B cell (primary cell): ENCODE results near the gene NRROS. TPM values are rescaled to one million over a fixed set of nuclear protein-coding genes. Genes with fewer than 3 reads are reported as not detected.

Experiments used
- ATAC-seq: fragments of 200-7000 bp; cut with Tn5 transposase; one replicate; pipeline ENCODE4 v1.10.0; 2021; ENCODE audit warnings: low read depth, mild to moderate bottlenecking, moderate number of reproducible peaks, moderate library complexity
- CTCF ChIA-PET: fragments of 350-600 bp; sonication (Branson Sonifier 250); formaldehyde crosslinking; loops from one replicate; lab custom pipeline; 2021; ENCODE audit warnings: antibody characterized with exemption, inconsistent platforms; lab: Charles Lee
- POLR2A ChIA-PET: fragments of 350-600 bp; sonication (Branson Sonifier 250); formaldehyde crosslinking; loops from one replicate; lab custom pipeline; 2021; ENCODE audit warnings: antibody characterized with exemption; lab: Charles Lee
- DNase-seq: peaks from one replicate; pipeline ENCODE4 v3.0.0; 2013
- H2AFZ ChIP-seq: 2 replicates; pipeline ENCODE4 v1.6.1; 2012; ENCODE audit warnings: mild to moderate bottlenecking, low read depth, low read length; ENCODE audit not compliant: insufficient read depth, poor library complexity, severe bottlenecking
- H3K27ac ChIP-seq, 2 donors: 1 replicate in 1 of 2; 2 replicates in 1 of 2; pipeline ENCODE4 v1.5.1; 2012 to 2013; ENCODE audit warnings: low read length in 2 of 2, mild to moderate bottlenecking in 2 of 2, moderate library complexity in 1 of 2
- H3K27me3 ChIP-seq, 4 experiments: fragments of 200-600 bp in 1 of 4; sonication (generic) in 1 of 4; replicated peaks in 1 of 4; 1 replicate in 2 of 4; 2 replicates in 2 of 4; pipeline versions ENCODE4 v1.6.1 to v1.7.0; 2013 to 2016; ENCODE audit warnings: low read length in 3 of 4, mild to moderate bottlenecking in 2 of 4, mixed read lengths in 1 of 4, moderate library complexity in 1 of 4; ENCODE audit not compliant: insufficient read depth in 4 of 4, control insufficient read depth in 3 of 4; ENCODE audit errors: control extremely low read depth in 1 of 4
- H3K36me3 ChIP-seq, 2 experiments: replicated peaks in 1 of 2; 1 replicate in 1 of 2; 2 replicates in 1 of 2; pipeline versions ENCODE4 v1.6.1 to v1.7.1; 2013; ENCODE audit warnings: low read length in 1 of 2; ENCODE audit not compliant: insufficient read depth in 2 of 2, control insufficient read depth in 1 of 2; ENCODE audit errors: control extremely low read depth in 1 of 2, extremely low read depth in 1 of 2
- H3K4me1 ChIP-seq, 2 donors: fragments of 200-600 bp in 1 of 2; sonication (generic) in 1 of 2; 1 replicate in 1 of 2; 2 replicates in 1 of 2; pipeline versions ENCODE4 v1.5.1 to v1.6.1; 2013 to 2017; ENCODE audit warnings: low read length in 2 of 2; ENCODE audit not compliant: control insufficient read depth in 2 of 2, insufficient read depth in 2 of 2
- H3K4me2 ChIP-seq: replicated peaks from 2 replicates; pipeline ENCODE3; 2012; ENCODE audit warnings: mild to moderate bottlenecking, low read depth, low read length; ENCODE audit not compliant: poor library complexity, severe bottlenecking
- H3K4me3 ChIP-seq, 5 experiments: fragments of 200-600 bp in 1 of 5; sonication (generic) in 1 of 5; 1 replicate in 3 of 5; 2 replicates in 2 of 5; pipeline versions ENCODE4 v1.5.1 to v1.7.0; 2011 to 2016; ENCODE audit warnings: low read length in 4 of 5, mild to moderate bottlenecking in 4 of 5, low read depth in 2 of 5, control low read depth in 1 of 5, moderate library complexity in 1 of 5; ENCODE audit not compliant: insufficient read depth in 1 of 5; ENCODE audit errors: control extremely low read depth in 1 of 5, extremely low read depth in 1 of 5
- H3K79me2 ChIP-seq: fragments of 200-600 bp; sonication (generic); one replicate; pipeline ENCODE4 v1.6.0; 2016; ENCODE audit warnings: low read length; ENCODE audit not compliant: control insufficient read depth, insufficient read depth
- H3K9ac ChIP-seq: fragments of 200-600 bp; sonication (generic); 2 replicates; pipeline ENCODE4 v1.6.1; 2017; ENCODE audit warnings: mild to moderate bottlenecking, low read length, moderate library complexity
- H3K9me3 ChIP-seq, 3 donors: one replicate each; pipeline versions ENCODE4 v1.6.1 to v1.7.1; 2013; ENCODE audit warnings: low read length in 2 of 3; ENCODE audit not compliant: control insufficient read depth in 2 of 3, insufficient read depth in 1 of 3; ENCODE audit errors: control extremely low read depth in 1 of 3
- H4K20me1 ChIP-seq: 2 replicates; pipeline ENCODE4 v1.6.0; 2012; ENCODE audit warnings: mild to moderate bottlenecking, low read length; ENCODE audit not compliant: insufficient read depth, control insufficient read depth, poor library complexity, severe bottlenecking
- H3K27ac Mint-ChIP-seq: one replicate; pipeline ENCODE4 v1.8.0; 2021; ENCODE audit warnings: mixed read lengths
- H3K27me3 Mint-ChIP-seq: one replicate; pipeline ENCODE4 v1.8.0; 2021; ENCODE audit warnings: mixed read lengths
- H3K4me1 Mint-ChIP-seq: one replicate; pipeline ENCODE4 v1.8.0; 2021; ENCODE audit warnings: mixed read lengths
- H3K4me3 Mint-ChIP-seq: one replicate; pipeline ENCODE4 v1.8.0; 2021; ENCODE audit warnings: mixed read lengths
- H3K9me3 Mint-ChIP-seq: one replicate; pipeline ENCODE4 v1.8.0; 2022; ENCODE audit warnings: mixed read lengths; ENCODE audit not compliant: insufficient read depth
- CTCF ChIP-seq: fragments of 200-600 bp; IDR thresholded peaks from one replicate; pipeline ENCODE4 v1.8.0; 2022; ENCODE audit warnings: antibody characterized with exemption, mild to moderate bottlenecking
- EZH2 ChIP-seq: IDR thresholded peaks from 2 replicates; pipeline ENCODE4 v1.6.1; 2012; ENCODE audit warnings: borderline replicate concordance, low read depth, mild to moderate bottlenecking, moderate library complexity, low read length; ENCODE audit not compliant: insufficient read depth, poor library complexity, severe bottlenecking
- WGBS: methylation state at CpG from one replicate; pipeline ENCODE4 v1.1.5; 2013; ENCODE audit warnings: missing lambda C conversion rate; ENCODE audit not compliant: insufficient coverage; 5-methylcytosine and 5-hydroxymethylcytosine counted together
- intact Hi-C: fragments of 100-400 bp; cut with micrococcal nuclease; formaldehyde crosslinking; loops from one replicate; pipeline ENCODE4 v1.10.0; 2022
- polyA plus RNA-seq: library from polyadenylated mRNA; depleted of rRNA; stranded (reverse); fragments of >200 nt; gene quantifications from 2 replicates; pipeline ENCODE4 v1.2.3, GENCODE V29; 2012
- total RNA-seq, 2 donors: library from RNA; stranded (reverse); fragments of 120-200 nt in 1 of 2; gene quantifications; 1 replicate in 1 of 2; 2 replicates in 1 of 2; pipeline versions ENCODE4 v1.2.3 to v1.2.4, GENCODE V29; 2013 to 2022

NRROS gene
- total and polyA plus RNA-seq, 2 donors (not counting 1 experiment from before 2014, with no cell fraction given), result 40.1 to 87.9 TPM

GRCh38 chr3:196609343-196609775, 30.1 kb upstream of the NRROS start:
- Histone ChIP-seq H3K4me2 (peak overlapping the region; percentile 65), H3K27ac (peak overlapping the region in 1 of 2 donors; percentile 15), H3K9me3 (peaks cover 0 to 6% (median 0%) of the 10 kb centered on the region in 3 donors), H3K4me3 (peak overlapping the region in 2 of 5 experiments; percentile 5 to 11), H4K20me1 (no peaks in the 10 kb centered on the region), H3K36me3 (no peaks in the 10 kb centered on the region), H3K79me2 (no peaks in the 10 kb centered on the region), H3K9ac (peak overlapping the region; percentile 2), H3K27me3 (no peaks in the 10 kb centered on the region), H2AFZ (no peak overlapping the region), H3K4me1 (peaks cover 8 to 12% of the 10 kb centered on the region in 2 donors)
- 0% methylated on average over 1 of the region's 5 CpGs for WGBS
- peak overlapping the region; percentile 70 for H3K4me3 Mint-ChIP-seq
- no peaks in the 10 kb centered on the region for H3K27me3 Mint-ChIP-seq
- H3K4me1 Mint-ChIP-seq, result peaks cover 15% of the 10 kb centered on the region
- ChIA-PET CTCF (interaction anchor here (0.6 to 10.0 kb wide), 42 partner anchors 8 to 360 kb away, joined by 3 to 259 read pairs (median 6); partner anchors contain the start of genes CEP19, NCBP2, NRROS and PAK2), POLR2A (interaction anchor here (0.9 to 2.2 kb wide), 4 partner anchors 30 to 332 kb away, joined by 4 to 15 read pairs (median 9); partner anchors contain the start of genes NCBP2 and NRROS)
- peak; percentile 93 for DNase-seq
- intact Hi-C loops, result loop anchor here (1.0 to 10.0 kb wide), 10 partner anchors 15 to 361 kb away; partner anchors contain the start of genes FBXO45, NRROS and WDR53
- peak; percentile 92 for ATAC-seq
- H3K27ac Mint-ChIP-seq, result peak overlapping the region; percentile 86
- TF ChIP-seq EZH2, result no peak
- peak; percentile 92 for TF ChIP-seq CTCF
- H3K9me3 Mint-ChIP-seq, result no peaks in the 10 kb centered on the region
